GM12872 (cell line): ENCODE measurements around the gene RCE1.

ENCODE experiments used
- CTCF ChIP-seq: IDR thresholded peaks from 3 replicates; pipeline ENCODE4 v1.5.1; 2011; ENCODE audit warnings: low read depth, mild to moderate bottlenecking, low read length, moderate library complexity; ENCODE audit not compliant: insufficient read depth

The RCE1 gene

GRCh38 chr11:66879000-66879399 lies 35.8 kb downstream of the RCE1 start:
- TF ChIP-seq CTCF: no peak

- no peak for TF ChIP-seq CTCF
These were observed 36.3 kb downstream of the RCE1 start for GRCh38 chr11:66879583-66879982.

GRCh38 chr11:66879999-66880398 lies 36.8 kb downstream of the RCE1 start:
- no peak for TF ChIP-seq CTCF

- TF ChIP-seq CTCF: no peak
These were observed 37.5 kb downstream of the RCE1 start for GRCh38 chr11:66880496-66881450.

GRCh38 chr11:66881451-66881835 lies 38.2 kb downstream of the RCE1 start:
- no peak for TF ChIP-seq CTCF

- TF ChIP-seq CTCF: no peak
These were observed 38.7 kb downstream of the RCE1 start for GRCh38 chr11:66881927-66882452.

GRCh38 chr11:66882561-66883015 lies 39.3 kb downstream of the RCE1 start:
- TF ChIP-seq CTCF: no peak
